H1 (cell line): Measurements from ENCODE around the gene OR51B6. TPM values are rescaled to one million over a fixed set of nuclear protein-coding genes. Genes with fewer than 3 reads are reported as not detected.

Experiments used
- MAX ChIP-seq: IDR thresholded peaks from 2 replicates; pipeline ENCODE4 v1.6.1; 2012; ENCODE audit warnings: inconsistent platforms
- polyA plus RNA-seq, 7 experiments: library from polyadenylated mRNA; depleted of rRNA in 3 of 7; stranded (reverse) in 5 of 7; unstranded in 2 of 7; fragments of >200 nt in 5 of 7; fragments of 200-250 nt in 2 of 7; gene quantifications; 1 replicate in 5 of 7; 2 replicates in 1 of 7; 4 replicates in 1 of 7; pipeline versions ENCODE4 v1.2.1 to v1.2.3, GENCODE V29; 2011 to 2013; ENCODE audit warnings: missing spikeins in 2 of 7, mixed read lengths in 2 of 7
- total RNA-seq: library from RNA; stranded (reverse); fragmentation: NEBNext Ultra II Directional; extraction: Animal tissue kit (Norgen Biotek cat#: 25700); gene quantifications from 2 replicates; pipeline ENCODE4 v1.2.1, GENCODE V29; 2021
- TF ChIP-seq, protein P1 (sequence below): fragments of 300-600 bp; sonication (generic); IDR thresholded peaks from 2 replicates; pipeline ENCODE4 v1.7.1; 2012; ENCODE audit warnings: low read length, moderate library complexity, mild to moderate bottlenecking, inconsistent platforms; ENCODE audit not compliant: insufficient replicate concordance

The OR51B6 gene
- total and polyA plus RNA-seq, 2 of the 8 experiments (the other 6 are each of a cell fraction or from before 2014, with no cell fraction given), result not detected

- TF ChIP-seq, protein P1, sequence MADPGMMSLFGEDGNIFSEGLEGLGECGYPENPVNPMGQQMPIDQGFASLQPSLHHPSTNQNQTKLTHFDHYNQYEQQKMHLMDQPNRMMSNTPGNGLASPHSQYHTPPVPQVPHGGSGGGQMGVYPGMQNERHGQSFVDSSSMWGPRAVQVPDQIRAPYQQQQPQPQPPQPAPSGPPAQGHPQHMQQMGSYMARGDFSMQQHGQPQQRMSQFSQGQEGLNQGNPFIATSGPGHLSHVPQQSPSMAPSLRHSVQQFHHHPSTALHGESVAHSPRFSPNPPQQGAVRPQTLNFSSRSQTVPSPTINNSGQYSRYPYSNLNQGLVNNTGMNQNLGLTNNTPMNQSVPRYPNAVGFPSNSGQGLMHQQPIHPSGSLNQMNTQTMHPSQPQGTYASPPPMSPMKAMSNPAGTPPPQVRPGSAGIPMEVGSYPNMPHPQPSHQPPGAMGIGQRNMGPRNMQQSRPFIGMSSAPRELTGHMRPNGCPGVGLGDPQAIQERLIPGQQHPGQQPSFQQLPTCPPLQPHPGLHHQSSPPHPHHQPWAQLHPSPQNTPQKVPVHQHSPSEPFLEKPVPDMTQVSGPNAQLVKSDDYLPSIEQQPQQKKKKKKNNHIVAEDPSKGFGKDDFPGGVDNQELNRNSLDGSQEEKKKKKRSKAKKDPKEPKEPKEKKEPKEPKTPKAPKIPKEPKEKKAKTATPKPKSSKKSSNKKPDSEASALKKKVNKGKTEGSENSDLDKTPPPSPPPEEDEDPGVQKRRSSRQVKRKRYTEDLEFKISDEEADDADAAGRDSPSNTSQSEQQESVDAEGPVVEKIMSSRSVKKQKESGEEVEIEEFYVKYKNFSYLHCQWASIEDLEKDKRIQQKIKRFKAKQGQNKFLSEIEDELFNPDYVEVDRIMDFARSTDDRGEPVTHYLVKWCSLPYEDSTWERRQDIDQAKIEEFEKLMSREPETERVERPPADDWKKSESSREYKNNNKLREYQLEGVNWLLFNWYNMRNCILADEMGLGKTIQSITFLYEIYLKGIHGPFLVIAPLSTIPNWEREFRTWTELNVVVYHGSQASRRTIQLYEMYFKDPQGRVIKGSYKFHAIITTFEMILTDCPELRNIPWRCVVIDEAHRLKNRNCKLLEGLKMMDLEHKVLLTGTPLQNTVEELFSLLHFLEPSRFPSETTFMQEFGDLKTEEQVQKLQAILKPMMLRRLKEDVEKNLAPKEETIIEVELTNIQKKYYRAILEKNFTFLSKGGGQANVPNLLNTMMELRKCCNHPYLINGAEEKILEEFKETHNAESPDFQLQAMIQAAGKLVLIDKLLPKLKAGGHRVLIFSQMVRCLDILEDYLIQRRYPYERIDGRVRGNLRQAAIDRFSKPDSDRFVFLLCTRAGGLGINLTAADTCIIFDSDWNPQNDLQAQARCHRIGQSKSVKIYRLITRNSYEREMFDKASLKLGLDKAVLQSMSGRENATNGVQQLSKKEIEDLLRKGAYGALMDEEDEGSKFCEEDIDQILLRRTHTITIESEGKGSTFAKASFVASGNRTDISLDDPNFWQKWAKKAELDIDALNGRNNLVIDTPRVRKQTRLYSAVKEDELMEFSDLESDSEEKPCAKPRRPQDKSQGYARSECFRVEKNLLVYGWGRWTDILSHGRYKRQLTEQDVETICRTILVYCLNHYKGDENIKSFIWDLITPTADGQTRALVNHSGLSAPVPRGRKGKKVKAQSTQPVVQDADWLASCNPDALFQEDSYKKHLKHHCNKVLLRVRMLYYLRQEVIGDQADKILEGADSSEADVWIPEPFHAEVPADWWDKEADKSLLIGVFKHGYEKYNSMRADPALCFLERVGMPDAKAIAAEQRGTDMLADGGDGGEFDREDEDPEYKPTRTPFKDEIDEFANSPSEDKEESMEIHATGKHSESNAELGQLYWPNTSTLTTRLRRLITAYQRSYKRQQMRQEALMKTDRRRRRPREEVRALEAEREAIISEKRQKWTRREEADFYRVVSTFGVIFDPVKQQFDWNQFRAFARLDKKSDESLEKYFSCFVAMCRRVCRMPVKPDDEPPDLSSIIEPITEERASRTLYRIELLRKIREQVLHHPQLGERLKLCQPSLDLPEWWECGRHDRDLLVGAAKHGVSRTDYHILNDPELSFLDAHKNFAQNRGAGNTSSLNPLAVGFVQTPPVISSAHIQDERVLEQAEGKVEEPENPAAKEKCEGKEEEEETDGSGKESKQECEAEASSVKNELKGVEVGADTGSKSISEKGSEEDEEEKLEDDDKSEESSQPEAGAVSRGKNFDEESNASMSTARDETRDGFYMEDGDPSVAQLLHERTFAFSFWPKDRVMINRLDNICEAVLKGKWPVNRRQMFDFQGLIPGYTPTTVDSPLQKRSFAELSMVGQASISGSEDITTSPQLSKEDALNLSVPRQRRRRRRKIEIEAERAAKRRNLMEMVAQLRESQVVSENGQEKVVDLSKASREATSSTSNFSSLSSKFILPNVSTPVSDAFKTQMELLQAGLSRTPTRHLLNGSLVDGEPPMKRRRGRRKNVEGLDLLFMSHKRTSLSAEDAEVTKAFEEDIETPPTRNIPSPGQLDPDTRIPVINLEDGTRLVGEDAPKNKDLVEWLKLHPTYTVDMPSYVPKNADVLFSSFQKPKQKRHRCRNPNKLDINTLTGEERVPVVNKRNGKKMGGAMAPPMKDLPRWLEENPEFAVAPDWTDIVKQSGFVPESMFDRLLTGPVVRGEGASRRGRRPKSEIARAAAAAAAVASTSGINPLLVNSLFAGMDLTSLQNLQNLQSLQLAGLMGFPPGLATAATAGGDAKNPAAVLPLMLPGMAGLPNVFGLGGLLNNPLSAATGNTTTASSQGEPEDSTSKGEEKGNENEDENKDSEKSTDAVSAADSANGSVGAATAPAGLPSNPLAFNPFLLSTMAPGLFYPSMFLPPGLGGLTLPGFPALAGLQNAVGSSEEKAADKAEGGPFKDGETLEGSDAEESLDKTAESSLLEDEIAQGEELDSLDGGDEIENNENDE, result no peak
- no peak for TF ChIP-seq MAX
These were observed 47.6 kb downstream of the OR51B6 start (continued) for GRCh38 chr11:5398936-5399335.
